HG03159 (cell line): ENCODE results near the gene MRPL44.
A peak's percentile ranks its signal among the peaks of the same experiment; 100 is the strongest.

Experiments
- ATAC-seq: cut with Tn5 transposase; IDR thresholded peaks from one replicate; pipeline ENCODE4 v1.9.1; 2021; ENCODE audit warnings: mild to moderate bottlenecking, moderate library complexity; ENCODE audit not compliant: unreplicated experiment

The MRPL44 gene

DNA sequence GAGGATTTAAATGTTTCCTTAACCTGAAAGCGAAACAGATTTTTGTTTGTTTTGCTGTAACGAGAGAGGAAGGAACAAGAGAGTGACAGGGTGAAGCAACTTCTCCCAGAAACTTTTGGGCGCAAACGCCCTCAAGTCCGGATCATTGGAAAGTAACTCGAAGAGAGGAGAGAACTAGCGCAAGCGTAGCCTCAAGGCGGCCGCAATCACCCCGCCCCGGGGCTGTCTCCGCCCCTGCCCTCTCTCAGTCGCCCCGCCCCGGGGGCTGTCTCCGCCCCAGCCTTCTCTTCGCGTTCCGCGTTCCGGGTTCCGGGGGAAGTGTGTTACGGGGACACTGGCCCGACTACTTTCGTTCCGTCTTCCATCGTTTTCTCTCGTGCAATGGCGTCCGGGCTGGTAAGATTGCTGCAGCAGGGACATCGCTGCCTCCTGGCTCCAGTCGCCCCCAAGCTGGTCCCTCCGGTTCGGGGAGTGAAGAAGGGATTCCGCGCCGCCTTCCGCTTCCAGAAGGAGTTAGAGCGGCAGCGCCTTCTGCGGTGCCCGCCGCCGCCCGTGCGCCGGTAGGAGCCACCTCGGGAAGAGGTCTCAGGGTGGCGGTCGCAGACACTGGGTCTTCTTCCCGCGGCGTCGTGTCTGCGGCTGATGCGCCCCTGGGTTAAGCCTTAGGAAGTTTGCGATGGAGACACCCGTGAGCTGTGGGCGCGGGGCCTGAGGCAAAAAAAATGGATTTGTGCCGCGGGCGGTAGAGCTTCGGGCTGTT lies at the start of gene MRPL44:
Gene MRPL44, plus strand, starts transcription at position 372 of the 760 bp plus-strand sequence. Its CDS starts 10 bp downstream, at position 382.
- ATAC-seq, result peak; percentile 89

DNA sequence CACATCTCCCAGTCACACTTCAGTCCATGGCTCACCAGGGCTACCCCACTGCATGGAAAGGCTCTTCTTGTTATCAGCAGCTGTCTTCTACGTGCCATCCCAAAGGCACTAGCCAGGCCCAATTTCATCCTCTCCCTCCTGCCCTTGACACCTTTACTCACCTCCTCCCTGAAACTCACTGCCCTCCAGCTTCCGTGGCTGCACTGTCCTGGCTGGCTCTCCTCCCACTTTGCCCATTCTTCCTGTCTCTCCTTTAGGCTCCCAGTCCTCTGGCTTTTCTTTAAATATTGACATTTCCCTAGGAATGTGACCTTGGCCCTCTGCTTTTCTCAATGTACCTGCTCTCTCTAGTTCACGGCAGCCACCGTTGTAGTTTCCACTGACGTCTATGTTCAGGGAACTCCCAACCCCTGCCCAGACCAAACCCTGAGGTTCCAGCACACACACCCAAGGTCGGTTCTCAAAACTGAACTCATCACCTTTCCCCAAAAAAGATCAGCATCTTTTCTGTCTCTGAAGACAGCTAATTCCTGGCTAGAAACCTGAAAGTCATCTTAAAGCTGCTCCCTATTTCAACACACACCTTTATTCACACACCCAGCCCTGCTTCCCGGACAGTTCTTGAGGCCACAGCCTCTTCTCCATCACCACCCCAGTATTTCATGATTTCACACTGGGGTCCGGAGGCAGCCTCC lies 48.8 kb upstream of the MRPL44 start:
- no peak for ATAC-seq

DNA sequence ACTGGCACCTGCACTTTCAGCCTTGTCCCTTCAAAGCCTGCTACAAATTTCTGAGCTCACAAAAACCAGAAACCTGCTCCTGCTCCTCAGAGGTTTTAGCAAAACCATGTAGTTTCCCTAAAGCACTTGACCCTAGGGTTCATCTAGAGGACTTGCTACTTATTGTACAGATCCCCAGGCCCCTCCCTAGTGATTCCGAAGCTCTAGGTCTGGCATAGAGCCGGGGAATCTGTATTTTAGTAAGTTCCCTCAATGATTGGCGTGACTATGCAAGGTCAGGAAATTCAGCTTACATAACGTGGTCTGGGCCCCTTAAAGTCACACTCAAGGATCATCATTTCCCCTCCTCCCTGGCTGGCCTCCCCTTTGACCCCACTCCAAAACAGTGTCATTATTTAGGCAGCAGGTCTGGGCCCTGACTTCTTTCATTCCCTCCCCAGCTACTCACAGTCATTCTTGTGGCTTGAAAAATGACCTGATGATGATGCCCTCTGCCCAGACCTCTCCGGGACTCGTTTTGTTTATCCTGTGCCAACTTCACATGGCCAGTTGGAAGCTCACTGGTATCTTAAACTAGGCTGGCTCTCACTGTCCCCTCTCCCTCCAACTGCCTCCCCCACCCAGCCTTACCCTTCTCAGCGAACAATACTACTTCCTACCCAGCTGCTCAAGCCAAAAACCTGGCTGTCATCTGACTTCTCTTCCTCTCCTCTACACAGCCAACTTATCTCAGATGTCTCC lies 48.1 kb upstream of the MRPL44 start:
- ATAC-seq, result no peak

DNA sequence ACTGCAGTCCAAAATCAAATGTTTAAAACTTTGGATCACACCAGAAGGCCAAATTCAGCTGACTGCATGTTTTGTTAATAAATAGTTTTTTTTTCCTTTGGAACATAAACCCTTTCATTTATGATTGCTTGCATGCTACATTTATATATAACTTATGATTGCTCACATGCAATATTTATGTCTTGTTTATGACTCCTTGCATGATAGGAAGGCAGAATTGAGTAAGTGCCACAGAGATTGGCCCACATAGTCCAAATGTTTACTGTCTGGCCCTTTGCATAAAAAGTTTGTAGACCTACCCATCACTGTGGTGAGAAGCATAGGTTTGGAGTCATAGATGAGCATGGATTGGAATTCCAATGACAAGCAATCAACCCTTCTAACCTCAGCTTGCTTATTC lies 42.9 kb upstream of the MRPL44 start:
- no peak for ATAC-seq

DNA sequence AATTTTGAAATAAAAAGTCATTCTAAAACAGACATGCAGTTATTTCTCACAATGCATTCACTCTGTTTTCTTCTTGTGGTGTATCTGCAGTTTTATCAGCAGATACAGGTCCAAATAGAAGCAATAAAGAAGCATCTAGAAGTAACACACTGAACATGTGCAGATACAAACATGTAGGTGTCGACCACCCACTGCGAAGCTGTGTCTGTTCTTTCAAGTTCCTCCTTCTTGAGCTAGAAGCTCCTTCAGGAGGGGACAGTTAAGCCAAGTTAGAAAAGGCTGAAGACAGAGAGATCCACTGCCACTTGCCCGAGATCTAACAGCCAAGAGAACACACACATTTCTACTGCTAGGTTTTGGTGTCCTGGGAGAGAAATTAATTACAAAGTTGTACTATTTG lies 42.2 kb upstream of the MRPL44 start:
- no peak for ATAC-seq

DNA sequence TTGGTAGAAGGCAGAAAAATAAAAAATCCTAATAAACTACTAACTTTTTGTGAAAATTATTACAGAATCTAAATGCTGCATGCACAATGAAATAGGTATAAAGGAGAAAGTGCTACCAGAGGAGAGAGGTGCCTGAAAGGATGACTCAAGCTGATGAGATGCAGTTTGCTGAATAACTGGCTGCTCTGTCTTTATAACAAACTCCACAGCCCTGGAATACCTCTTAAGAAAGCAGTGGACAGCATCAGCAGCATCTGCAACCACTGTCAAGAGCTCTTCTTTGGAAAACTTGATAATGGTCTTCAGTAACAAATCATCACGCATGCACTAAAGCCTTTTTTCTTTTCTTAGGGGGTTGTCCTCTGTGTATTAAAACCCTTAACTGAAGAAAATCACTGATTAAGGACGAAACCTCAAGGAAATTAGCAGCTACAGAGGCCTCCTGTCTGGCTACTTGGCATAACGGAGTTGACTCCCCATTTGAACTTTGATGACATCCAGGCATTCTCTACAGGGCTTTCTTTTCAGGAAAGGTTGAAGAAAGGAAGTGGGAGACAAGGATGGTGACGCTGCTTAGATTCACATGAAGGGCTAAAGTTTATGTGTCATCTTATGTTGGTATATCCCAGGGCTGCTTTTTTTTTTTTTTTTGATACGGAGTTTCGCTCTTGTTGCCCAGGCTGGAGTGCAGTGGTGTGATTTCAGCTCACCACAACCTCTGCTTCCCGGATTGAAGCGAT lies 40.9 kb upstream of the MRPL44 start:
- ATAC-seq, result no peak

DNA sequence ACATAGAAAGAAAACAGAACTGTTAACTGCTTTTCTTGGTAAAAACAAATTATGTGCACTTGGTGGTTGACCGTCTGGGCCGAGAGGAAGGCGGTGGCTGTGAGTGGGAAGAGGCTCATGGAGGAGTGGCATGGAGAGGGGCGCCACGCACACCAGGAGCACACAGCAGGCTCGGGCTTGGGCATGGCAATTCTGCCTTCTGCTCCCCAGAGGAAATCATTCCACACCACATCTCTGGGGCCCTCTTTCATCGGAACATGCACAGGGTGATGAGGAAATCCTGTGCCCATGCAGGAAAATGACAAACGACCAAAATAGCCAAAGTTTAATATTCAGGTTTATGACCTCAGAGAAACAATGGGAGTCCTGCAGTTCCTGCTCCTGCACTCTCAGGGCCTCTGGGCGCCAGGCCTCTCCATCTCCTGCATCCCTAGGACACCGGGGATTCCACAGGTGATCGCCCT lies 38.6 kb upstream of the MRPL44 start:
- ATAC-seq, result no peak

DNA sequence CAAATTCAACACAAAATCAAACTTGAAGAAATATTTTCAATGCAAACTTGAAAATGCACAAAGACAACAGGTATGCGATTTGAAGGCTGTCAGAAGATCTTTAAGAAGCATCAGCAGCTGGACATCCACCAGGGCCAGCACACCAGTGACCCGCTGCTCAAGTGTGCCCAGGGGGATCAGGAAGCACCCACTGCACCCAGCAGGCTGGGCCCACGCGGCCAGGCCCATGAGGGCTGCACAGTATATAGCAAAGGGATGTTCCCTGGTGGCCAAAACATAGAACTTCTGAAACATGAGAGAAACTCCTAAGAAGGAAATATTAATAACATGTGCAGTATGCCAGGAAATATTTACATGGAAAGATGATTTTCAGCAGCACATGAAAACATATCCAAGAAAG lies 37.2 kb upstream of the MRPL44 start:
- ATAC-seq, result no peak

DNA sequence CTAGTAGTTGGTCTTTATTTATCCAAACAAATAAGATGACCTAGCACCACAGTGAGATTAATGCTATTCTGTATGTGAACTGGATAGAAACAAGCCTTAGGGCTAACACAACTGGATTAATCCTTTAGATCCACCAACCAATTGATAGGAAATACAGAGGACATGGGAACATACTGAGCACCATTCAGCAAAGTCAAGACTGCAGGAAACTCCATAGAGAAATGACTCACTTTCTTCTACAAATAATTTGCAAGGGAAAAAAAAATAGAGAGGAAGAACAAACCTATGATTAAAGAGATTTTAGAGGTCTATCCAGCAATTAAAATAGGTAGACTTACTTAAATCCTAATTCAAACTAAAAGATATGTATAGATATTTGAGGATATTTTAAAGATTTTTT lies 36.1 kb upstream of the MRPL44 start:
- ATAC-seq, result no peak

DNA sequence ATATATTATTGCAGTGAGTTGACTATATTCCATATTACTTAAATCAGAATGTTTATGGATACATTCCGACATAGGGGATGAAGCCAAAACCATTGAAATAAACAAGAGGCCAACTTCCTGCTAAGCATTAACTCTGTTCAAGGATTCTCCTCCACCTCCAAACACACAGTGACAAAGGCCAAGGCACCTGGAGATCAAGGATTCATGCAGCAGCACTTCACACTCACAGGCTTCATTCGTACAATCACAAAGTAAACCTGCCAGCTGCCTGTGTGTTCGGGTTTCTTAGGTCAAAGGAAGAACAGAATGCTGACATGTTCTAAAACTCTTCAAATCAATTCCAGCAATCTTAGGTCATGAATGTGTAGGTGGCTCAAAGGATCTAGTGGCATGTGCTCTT lies 35.0 kb upstream of the MRPL44 start:
- no peak for ATAC-seq

DNA sequence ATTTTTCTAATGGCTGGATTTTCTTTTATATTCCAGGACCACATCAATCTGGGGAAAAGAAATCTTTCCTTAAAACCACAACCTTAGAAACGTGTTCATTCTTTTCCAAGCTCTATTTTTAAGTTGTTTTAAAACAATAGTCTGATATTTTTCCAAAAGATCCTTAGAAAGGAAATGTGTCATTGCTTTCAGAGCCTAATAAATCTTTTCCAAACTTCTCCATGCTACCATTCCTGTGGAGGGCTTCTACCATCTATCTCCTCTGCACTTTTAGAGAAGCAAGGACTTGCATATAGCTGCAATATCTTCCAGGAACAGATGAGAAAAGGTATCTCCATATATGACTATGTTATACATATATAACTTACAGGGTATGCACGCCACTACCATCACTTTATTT lies 33.3 kb upstream of the MRPL44 start:
- ATAC-seq, result no peak

DNA sequence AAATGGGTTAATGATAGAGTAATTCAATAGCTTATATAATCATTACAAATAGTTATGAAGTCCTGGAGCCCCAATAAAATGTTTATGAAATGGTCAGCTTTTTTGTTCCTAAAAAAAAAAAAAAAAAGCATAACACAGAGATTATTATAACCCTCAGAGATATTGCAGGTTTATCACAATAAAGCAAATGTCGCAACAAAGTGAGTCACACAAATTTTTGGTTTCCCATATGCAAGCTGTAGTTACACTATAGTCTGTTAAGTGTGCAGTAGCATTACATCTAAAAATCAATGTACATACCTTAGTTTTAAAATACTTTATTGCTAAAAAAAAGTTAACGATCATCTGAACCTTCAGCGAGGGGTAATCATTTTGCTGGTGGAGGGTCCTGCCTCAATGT lies 32.2 kb upstream of the MRPL44 start:
- ATAC-seq, result no peak

DNA sequence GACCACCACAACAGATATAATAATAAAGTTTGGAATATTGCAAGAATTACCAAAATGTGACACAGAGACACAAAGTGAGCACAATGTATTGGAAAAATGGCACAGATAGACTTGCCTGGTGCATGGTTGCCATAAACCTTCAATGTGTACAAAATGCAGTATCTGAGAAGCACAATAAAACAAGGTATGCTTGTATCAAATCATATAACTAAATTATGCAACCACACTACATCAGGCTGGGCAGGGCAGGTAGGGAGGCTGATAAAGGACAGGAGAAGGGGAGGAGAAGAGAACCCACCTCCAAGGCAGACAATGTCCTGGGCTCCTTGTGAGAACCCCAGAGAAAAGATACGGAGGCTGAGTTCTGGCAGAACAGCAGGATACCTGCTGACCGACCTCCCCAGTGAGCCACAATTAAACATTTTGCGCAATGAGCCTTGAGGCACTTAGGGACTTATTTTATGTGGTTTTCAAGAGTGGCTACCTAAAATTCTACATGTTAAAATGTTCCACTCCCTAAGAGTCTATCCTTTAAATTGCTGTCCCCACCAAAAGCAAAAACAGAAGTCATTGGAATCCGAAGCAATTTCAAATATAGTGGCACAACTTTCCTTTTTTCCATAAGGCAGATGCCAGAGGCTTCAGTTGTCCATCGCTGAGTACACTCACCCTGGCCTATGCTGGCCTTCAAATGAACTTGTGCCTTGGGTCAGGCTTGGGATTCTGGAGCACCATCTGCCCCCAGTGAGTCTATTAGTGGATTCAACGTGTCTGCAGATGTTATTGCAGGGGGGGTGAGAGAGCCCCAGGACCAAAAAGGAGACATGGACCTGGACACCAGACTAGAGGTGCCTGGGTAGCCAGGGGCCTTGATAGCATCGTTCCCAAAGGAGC lies 28.9 kb upstream of the MRPL44 start:
- ATAC-seq, result no peak

DNA sequence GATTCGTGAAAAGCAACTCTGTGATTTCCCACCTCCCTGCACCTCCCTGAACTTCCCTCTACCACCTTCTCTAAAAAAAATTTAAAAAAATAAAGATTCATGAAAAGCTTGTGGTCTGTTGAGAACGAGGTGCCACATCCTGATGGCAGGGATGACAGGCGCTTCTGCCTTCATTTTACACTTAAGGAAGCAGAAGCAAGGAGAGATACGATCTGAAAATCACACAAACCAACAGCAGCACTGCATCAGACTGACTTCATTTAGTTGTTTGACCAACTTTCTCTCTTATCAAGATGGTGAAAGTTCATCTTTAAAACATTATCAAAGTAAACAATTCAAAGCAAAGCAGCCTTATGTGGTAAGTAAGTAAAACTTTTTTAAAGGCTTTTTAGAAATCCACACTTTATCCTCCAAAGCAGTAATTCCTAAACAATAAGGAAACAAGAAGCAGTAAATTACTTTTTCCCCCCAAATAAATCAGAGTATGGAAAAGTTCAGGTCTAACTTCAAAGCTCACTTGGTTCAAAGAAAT lies 27.6 kb upstream of the MRPL44 start:
- no peak for ATAC-seq

DNA sequence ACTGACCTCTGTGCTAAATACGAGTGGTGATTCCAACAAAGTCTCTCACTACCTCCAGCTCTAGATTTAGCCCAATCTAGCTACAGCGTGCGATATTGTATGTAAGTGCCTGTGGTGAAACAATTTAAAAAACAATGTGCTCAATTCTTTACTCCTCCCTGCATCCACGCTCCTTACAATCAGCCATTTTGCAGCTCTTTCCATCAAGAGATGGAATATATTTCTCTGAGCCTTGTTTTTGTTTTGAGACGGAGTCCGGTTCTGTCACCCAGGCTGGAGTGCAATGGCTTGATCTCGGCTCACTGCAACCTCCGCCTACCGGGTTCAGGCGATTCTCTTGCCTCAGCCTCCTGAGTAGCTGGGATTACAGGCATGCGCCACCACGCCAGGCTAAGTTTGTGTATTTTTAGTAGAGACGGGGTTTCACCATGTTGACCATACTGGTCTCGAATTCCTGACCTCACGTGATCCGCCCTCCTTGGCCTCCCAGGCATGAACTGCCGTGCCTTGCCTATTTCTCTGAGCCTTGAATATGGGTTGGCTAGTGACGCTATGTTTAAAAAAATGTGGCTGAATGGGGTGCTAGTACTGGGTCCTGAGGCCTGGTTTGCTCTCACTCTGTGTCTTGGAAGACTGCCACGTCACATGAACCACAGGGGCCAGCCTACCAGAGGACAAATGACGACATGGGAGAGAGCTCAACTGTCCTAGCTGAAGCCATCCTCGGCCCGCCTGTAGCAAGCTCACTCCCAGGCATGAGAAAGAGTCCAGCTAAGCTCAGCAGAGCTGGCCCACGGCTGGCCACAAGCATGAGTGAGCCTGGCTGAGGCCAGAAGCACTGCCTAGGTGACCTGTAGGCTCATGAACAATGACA lies 26.9 kb upstream of the MRPL44 start:
- no peak for ATAC-seq

DNA sequence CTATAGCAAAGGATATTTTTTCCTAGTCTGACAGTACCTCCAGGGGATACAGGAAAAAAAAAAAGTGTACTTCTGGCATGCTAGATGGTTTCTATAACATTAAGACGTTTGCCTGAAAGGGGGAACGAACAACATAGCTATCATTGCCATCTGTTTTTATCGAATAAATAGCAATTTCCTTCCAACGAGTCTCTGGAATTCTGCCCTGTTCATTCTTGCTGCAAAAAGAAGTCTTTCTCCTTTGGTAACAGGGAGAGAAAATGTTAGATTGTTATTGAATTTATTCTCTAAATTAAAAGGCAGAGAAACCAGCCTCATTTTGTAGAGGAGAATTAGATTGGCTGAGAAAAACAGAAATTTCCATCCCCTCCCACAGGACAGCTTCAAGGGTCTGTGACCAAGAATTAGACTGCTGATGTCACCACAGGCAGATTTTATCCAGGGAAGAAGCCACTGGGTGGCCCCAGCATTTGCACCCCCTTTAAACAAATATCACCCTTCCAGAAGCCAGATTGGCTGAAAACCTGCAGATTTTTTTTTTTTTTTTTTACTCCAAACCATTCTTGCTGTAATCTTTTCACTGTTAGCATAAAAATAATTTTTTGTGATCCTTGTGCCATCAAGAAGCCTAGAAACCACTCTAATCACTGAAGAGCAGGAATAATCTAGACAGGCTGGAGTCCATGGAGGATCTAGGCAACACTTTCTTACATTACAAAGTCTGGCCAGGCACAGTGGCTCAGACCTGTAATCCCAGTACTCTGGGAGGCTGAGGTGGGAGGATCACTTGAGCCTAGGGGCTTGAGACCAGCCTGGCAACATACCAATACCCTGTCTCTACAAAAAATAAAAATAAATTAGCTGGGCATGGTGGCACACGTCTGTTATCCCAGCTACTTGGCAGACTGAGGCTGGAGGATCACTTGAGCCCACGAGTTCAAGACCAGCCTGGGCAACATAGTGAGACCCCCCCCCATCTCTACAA lies 24.2 kb upstream of the MRPL44 start:
- ATAC-seq, result no peak

DNA sequence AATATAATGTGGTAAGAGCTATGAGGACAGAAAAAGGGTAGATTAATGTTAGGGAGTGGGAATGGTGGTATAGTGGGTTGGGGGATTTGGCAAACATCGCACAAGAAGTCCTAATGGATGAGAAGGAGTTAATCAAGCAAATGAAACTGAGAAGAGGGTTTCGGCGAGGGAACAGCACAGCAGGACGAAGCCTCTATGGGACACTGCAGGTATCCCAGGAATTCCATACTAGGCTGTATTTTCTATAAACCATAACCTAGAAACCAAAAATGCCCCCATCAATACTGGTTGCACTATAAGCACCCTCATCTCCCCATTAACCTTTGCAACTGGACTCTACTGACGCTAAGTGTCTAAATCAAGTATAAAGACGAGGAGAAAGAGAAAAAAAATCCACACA lies 22.4 kb upstream of the MRPL44 start:
- ATAC-seq, result no peak
